ENCODE data around the gene SND1. TPM values are rescaled to one million over a fixed set of nuclear protein-coding genes. Genes with fewer than 3 reads are reported as not detected.

The SND1 gene
- total RNA-seq, 1 experiment from 2014 or later = 218 TPM

GRCh38 chr7:127713006-127713405, 61.0 kb downstream of the SND1 start:
- Mint-ChIP-seq H3K27ac (no peak overlapping the region), H3K4me3 (no peak overlapping the region), H3K9me3 (peaks cover 3 to 4% of the 10 kb centered on the region in 2 experiments; a peak in 3 of 5 replicates), H3K27me3 (ENCODE audit: low read depth) (no peaks in the 10 kb centered on the region), H3K4me1 (peaks cover 4 to 6% of the 10 kb centered on the region in 2 experiments; a peak in 2 of 4 replicates), H3K36me3 (ENCODE audit: insufficient read depth in 1 of 3, low read depth in 3 of 3) (peaks cover 37 to 68% (median 47%) of the 10 kb centered on the region in 3 experiments)
- Histone ChIP-seq H3K23ac (ENCODE audit: insufficient read length, low read depth, low read length) (no peak overlapping the region), H3K79me1 (ENCODE audit: insufficient read depth, low read depth, low read length, poor library complexity, severe bottlenecking) (no peaks in the 10 kb centered on the region), H4K8ac (replicated peaks; ENCODE audit: insufficient read length, low read depth, low read length) (no peak overlapping the region), H2BK5ac (ENCODE audit: insufficient read length, low read length) (no peak overlapping the region), H3K4me2 (ENCODE audit: insufficient read depth, insufficient read length, low read length) (no peak overlapping the region), H4K5ac (ENCODE audit: insufficient read length, low read depth, low read length) (no peak overlapping the region), H3K23me2 (ENCODE audit: insufficient read length, low read depth, low read length, poor library complexity, severe bottlenecking) (no peaks in the 10 kb centered on the region), H3K9me3 (ENCODE audit: control insufficient read depth, low read depth, low read length) (no peaks in the 10 kb centered on the region), H3K79me2 (ENCODE audit: insufficient read depth, low read length) (no peaks in the 10 kb centered on the region), H3T11ph (ENCODE audit: low read length) (no peak overlapping the region), H3K4me1 (ENCODE audit: insufficient read depth, low read length) (no peaks in the 10 kb centered on the region), H2BK15ac (ENCODE audit: low read depth, low read length) (no peak overlapping the region), H3K27ac (ENCODE audit: insufficient read length, low read depth, low read length) (no peak overlapping the region), H4K91ac (ENCODE audit: insufficient read length, low read depth, low read length) (no peak overlapping the region), H3K56ac (ENCODE audit: insufficient read length, low read depth, low read length) (no peak overlapping the region), H3K14ac (ENCODE audit: insufficient read depth, low read length) (no peak overlapping the region), H2BK120ac (ENCODE audit: low read depth, low read length, poor library complexity, severe bottlenecking) (no peak overlapping the region), H3K4ac (ENCODE audit: low read depth, low read length) (no peak overlapping the region), H2BK20ac (ENCODE audit: low read depth, low read length, poor library complexity, severe bottlenecking) (no peak overlapping the region), H3K9ac (ENCODE audit: extremely low read depth, insufficient read length, low read length) (no peak overlapping the region), H2AFZ (ENCODE audit: low read length) (no peak overlapping the region), H2BK12ac (ENCODE audit: insufficient read length, low read depth, low read length) (no peak overlapping the region), H3K27me3 (ENCODE audit: insufficient read depth, low read length) (no peaks in the 10 kb centered on the region), H2AK5ac (ENCODE audit: insufficient read length, low read length) (no peak overlapping the region), H3K18ac (ENCODE audit: insufficient read length, low read depth, low read length) (no peak overlapping the region), H4K20me1 (ENCODE audit: control insufficient read depth, insufficient read depth, insufficient read length) (no peaks in the 10 kb centered on the region)
- TF ChIP-seq, protein P1, sequence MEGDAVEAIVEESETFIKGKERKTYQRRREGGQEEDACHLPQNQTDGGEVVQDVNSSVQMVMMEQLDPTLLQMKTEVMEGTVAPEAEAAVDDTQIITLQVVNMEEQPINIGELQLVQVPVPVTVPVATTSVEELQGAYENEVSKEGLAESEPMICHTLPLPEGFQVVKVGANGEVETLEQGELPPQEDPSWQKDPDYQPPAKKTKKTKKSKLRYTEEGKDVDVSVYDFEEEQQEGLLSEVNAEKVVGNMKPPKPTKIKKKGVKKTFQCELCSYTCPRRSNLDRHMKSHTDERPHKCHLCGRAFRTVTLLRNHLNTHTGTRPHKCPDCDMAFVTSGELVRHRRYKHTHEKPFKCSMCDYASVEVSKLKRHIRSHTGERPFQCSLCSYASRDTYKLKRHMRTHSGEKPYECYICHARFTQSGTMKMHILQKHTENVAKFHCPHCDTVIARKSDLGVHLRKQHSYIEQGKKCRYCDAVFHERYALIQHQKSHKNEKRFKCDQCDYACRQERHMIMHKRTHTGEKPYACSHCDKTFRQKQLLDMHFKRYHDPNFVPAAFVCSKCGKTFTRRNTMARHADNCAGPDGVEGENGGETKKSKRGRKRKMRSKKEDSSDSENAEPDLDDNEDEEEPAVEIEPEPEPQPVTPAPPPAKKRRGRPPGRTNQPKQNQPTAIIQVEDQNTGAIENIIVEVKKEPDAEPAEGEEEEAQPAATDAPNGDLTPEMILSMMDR (conservative IDR thresholded peaks at IDR 0.05) = no peak
- no peak for DNase-seq

Data from H9 (cell line).